GM12878 (cell line): ENCODE measurements around the gene BRAT1. TPM values are rescaled to one million over a fixed set of nuclear protein-coding genes. Genes with fewer than 3 reads are reported as not detected.
A peak's percentile ranks its signal among the peaks of the same experiment; 100 is the strongest.

Source experiments
- ATAC-seq: fragments of 200-7000 bp; cut with Tn5 transposase; 3 replicates; pipeline ENCODE4 v1.9.1; 2020; ENCODE audit warnings: mild to moderate bottlenecking, moderate library complexity
- BruUV-seq: library from RNA; stranded (reverse); fragments of 400-500 nt; replicated peaks from 2 replicates; lab custom pipeline; 2021; lab: Mats Ljungman, UMichigan
- CTCF ChIA-PET: fragments of 300-600 bp; sonication (Branson Sonifier 250); formaldehyde crosslinking; extraction: SDS; loops from one replicate; lab custom pipeline; 2021; ENCODE audit warnings: inconsistent platforms; lab: Yijun Ruan, JAX
- POLR2A ChIA-PET: fragments of 350-600 bp; formaldehyde crosslinking; extraction: SDS; loops from one replicate; lab custom pipeline; 2021; ENCODE audit warnings: inconsistent platforms; lab: Charles Lee
- RAD21 ChIA-PET: fragments of 300-600 bp; sonication (Branson Sonifier 250); formaldehyde crosslinking; loops from one replicate; lab custom pipeline; 2023; ENCODE audit warnings: antibody characterized with exemption; ENCODE audit not compliant: unreplicated experiment; lab: Charles Lee
- SMC1A ChIA-PET: fragments of 300-600 bp; sonication (Branson Sonifier 250); formaldehyde crosslinking; loops from one replicate; lab custom pipeline; 2023; ENCODE audit not compliant: unreplicated experiment, uncharacterized antibody; lab: Charles Lee
- DNase-seq: peaks from one replicate; pipeline ENCODE4 v3.0.0-alpha.2; 2011; ENCODE audit warnings: low read depth, low spot score
- FAIRE-seq: peaks from 3 replicates; lab custom pipeline; 2011; peaks lifted over from hg19 to GRCh38; lab: Jason Lieb, UNC
- H2AFZ ChIP-seq: 2 replicates; pipeline ENCODE4 v1.6.0; 2011; ENCODE audit warnings: low read depth, low read length, control low read depth; ENCODE audit not compliant: control insufficient read depth
- H3K27ac ChIP-seq: 2 replicates; pipeline ENCODE4 v1.5.1; 2011; ENCODE audit warnings: control low read depth; ENCODE audit not compliant: control insufficient read depth, insufficient read depth
- H3K27me3 ChIP-seq, 2 experiments: replicated peaks in 1 of 2; 2 replicates each; pipeline versions ENCODE4 v1.6.0 to v1.6.1; 2011; ENCODE audit warnings: low read length in 1 of 2; ENCODE audit not compliant: control insufficient read depth in 2 of 2, insufficient read depth in 2 of 2
- H3K36me3 ChIP-seq, 2 experiments: 2 replicates each; pipeline ENCODE4 v1.5.1; 2011; ENCODE audit warnings: low read length in 1 of 2; ENCODE audit not compliant: control insufficient read depth in 2 of 2, insufficient read depth in 2 of 2
- H3K4me1 ChIP-seq: 2 replicates; pipeline ENCODE4 v1.6.1; 2011; ENCODE audit warnings: mild to moderate bottlenecking, low read length, moderate library complexity, mixed read lengths; ENCODE audit not compliant: control insufficient read depth, insufficient read depth
- H3K4me2 ChIP-seq: 2 replicates; pipeline ENCODE4 v1.6.0; 2011; ENCODE audit warnings: control low read depth; ENCODE audit not compliant: control insufficient read depth, insufficient read depth
- H3K4me3 ChIP-seq: fragments of 200-600 bp; sonication (generic); 2 replicates; pipeline ENCODE4 v1.5.1; 2016
- H3K79me2 ChIP-seq: 2 replicates; pipeline ENCODE4 v1.6.0; 2011; ENCODE audit warnings: low read length; ENCODE audit not compliant: control insufficient read depth, insufficient read depth
- H3K9ac ChIP-seq: 2 replicates; pipeline ENCODE4 v1.8.0; 2011; ENCODE audit warnings: low read length, control low read depth, mixed read lengths; ENCODE audit not compliant: control insufficient read depth, insufficient read depth
- H3K9me3 ChIP-seq: replicated peaks from 3 replicates; pipeline ENCODE4 v1.5.1; 2011; ENCODE audit warnings: mild to moderate bottlenecking, low read length; ENCODE audit not compliant: control insufficient read depth, insufficient read depth
- H4K20me1 ChIP-seq: 2 replicates; pipeline ENCODE4 v1.6.0; 2011; ENCODE audit not compliant: control insufficient read depth, insufficient read depth
- BMI1 ChIP-seq: fragments of 450-650 bp; IDR thresholded peaks from 2 replicates; pipeline ENCODE4 v1.6.1; 2016; ENCODE audit warnings: mild to moderate bottlenecking, moderate library complexity, borderline replicate concordance
- CEBPB ChIP-seq, 2 experiments: fragments of 150-350 bp in 1 of 2; IDR thresholded peaks; 2 replicates each; pipeline ENCODE4 v1.6.1; 2012 to 2014; ENCODE audit warnings: low read depth in 2 of 2, low read length in 2 of 2, borderline replicate concordance in 1 of 2, inconsistent platforms in 1 of 2
- ETV6 ChIP-seq, 2 experiments: fragments of 450-650 bp in 1 of 2; IDR thresholded peaks in 1 of 2; conservative IDR thresholded peaks in 1 of 2; 2 replicates each; pipeline ENCODE4 v1.6.1; 2014; ENCODE audit warnings: antibody characterized with exemption in 1 of 2, borderline replicate concordance in 1 of 2, low read depth in 1 of 2, mild to moderate bottlenecking in 1 of 2, moderate library complexity in 1 of 2
- GATAD2B ChIP-seq: fragments of 450-650 bp; conservative IDR thresholded peaks from 2 replicates; pipeline ENCODE4 v1.6.1; 2017; ENCODE audit warnings: low read depth, mild to moderate bottlenecking, moderate library complexity
- HDGF ChIP-seq: fragments of 450-650 bp; IDR thresholded peaks from 2 replicates; pipeline ENCODE4 v1.6.1; 2016; ENCODE audit warnings: antibody characterized with exemption
- JUNB ChIP-seq: IDR thresholded peaks from 2 replicates; pipeline ENCODE4 v1.6.1; 2016; ENCODE audit warnings: antibody characterized with exemption, mild to moderate bottlenecking
- MEF2A ChIP-seq: IDR thresholded peaks from 2 replicates; pipeline ENCODE4 v1.6.1; 2011; ENCODE audit warnings: low read depth, mild to moderate bottlenecking, low read length, moderate library complexity; ENCODE audit not compliant: insufficient read depth
- NBN ChIP-seq: fragments of 450-650 bp; IDR thresholded peaks from 2 replicates; pipeline ENCODE4 v1.6.1; 2016
- NFIC ChIP-seq: IDR thresholded peaks from 2 replicates; pipeline ENCODE4 v1.6.1; 2012; ENCODE audit warnings: low read depth, mild to moderate bottlenecking, inconsistent platforms, low read length, moderate library complexity
- NFYA ChIP-seq: IDR thresholded peaks from 2 replicates; pipeline ENCODE4 v1.6.1; 2011; ENCODE audit warnings: low read depth, mild to moderate bottlenecking, low read length, improper control_type of control experiment, borderline replicate concordance
- PKNOX1 ChIP-seq: fragments of 450-650 bp; IDR thresholded peaks from 2 replicates; pipeline ENCODE4 v1.6.1; 2016; ENCODE audit warnings: mild to moderate bottlenecking
- POLR2AphosphoS5 ChIP-seq: IDR thresholded peaks from 2 replicates; pipeline ENCODE4 v1.6.1; 2011; ENCODE audit warnings: mild to moderate bottlenecking, low read length, inconsistent platforms
- POU2F2 ChIP-seq: IDR thresholded peaks from 3 replicates; pipeline ENCODE4 v1.6.1; 2011; ENCODE audit warnings: low read depth, mild to moderate bottlenecking, low read length, borderline replicate concordance
- RB1 ChIP-seq: fragments of 450-650 bp; formaldehyde crosslinking; IDR thresholded peaks from 2 replicates; pipeline ENCODE4 v1.6.1; 2017; ENCODE audit warnings: mild to moderate bottlenecking, borderline replicate concordance
- RUNX3 ChIP-seq: IDR thresholded peaks from 2 replicates; pipeline ENCODE4 v1.6.1; 2012; ENCODE audit warnings: low read length, inconsistent platforms
- SMAD1 ChIP-seq: fragments of 450-650 bp; IDR thresholded peaks from 2 replicates; pipeline ENCODE4 v1.6.1; 2018; ENCODE audit warnings: mild to moderate bottlenecking, low read depth; ENCODE audit not compliant: partially characterized antibody
- WGBS: methylation state at CpG from one replicate; pipeline ENCODE4 v1.1.6; 2016; ENCODE audit warnings: low lambda C conversion rate; ENCODE audit not compliant: insufficient replicate concordance, insufficient coverage; ENCODE audit errors: missing lambda C conversion rate; 5-methylcytosine and 5-hydroxymethylcytosine counted together
- in situ Hi-C: fragments of 300-500 bp; cut with MboI; formaldehyde crosslinking; loops from 9 replicates; pipeline ENCODE4 v1.14.3; 2018; ENCODE audit warnings: mixed read lengths
- intact Hi-C: fragments of 100-400 bp; cut with micrococcal nuclease; formaldehyde crosslinking; loops from one replicate; pipeline ENCODE4 v1.14.2; 2022; ENCODE audit not compliant: unreplicated experiment
- polyA plus RNA-seq, 11 experiments: library from polyadenylated mRNA; depleted of rRNA in 4 of 11; unstranded in 6 of 11; stranded (reverse) in 5 of 11; fragments of >200 nt; fragmentation: Nextera tagmentation in 4 of 11; fragmentation: Illumina TruSeq in 1 of 11; extraction: Ambion mirVana in 4 of 11; extraction: Trizol in 1 of 11; gene quantifications; 1 replicate in 1 of 11; 2 replicates in 10 of 11; pipeline versions ENCODE4 v1.2.1 to v1.2.3, GENCODE V29; 2011 to 2016; ENCODE audit warnings: inconsistent platforms in 2 of 11, missing spikeins in 2 of 11, low read depth in 1 of 11
- total RNA-seq, 4 experiments: library from RNA; depleted of rRNA in 3 of 4; stranded (reverse); fragments of >200 nt in 3 of 4; fragmentation: Illumina TruSeq in 1 of 4; extraction: Trizol in 1 of 4; gene quantifications; 2 replicates each; pipeline versions ENCODE4 v1.2.1 to v1.2.3, GENCODE V29; 2013 to 2021

BRAT1 gene
- total and polyA plus RNA-seq, 10 of the 15 experiments (the other 5 are each of a cell fraction or from before 2014, with no cell fraction given): 0.13 to 53.3 (median 16.0) TPM

GRCh38 chr7:2566890-2567678 is 11.8 kb upstream of the BRAT1 start (continued):
- TF ChIP-seq CEBPB (IDR thresholded peaks at IDR 0.05; ENCODE audit: borderline replicate concordance in 1 of 2, low read depth in 2 of 2, low read length in 2 of 2) (no peak), NFYA (no peak), ETV6 (conservative IDR thresholded peaks at IDR 0.05 in 1 of 2, IDR thresholded peaks at IDR 0.05 in 1 of 2; ENCODE audit: borderline replicate concordance in 1 of 2, low read depth in 1 of 2) (peak in 1 of 2 experiments; percentile 62; a peak in 2 of 4 replicates), RB1 (no peak), GATAD2B (no peak), HDGF (no peak), NBN (0 out of 2 replicates have a peak, but pooled peaks have one; percentile 30), POU2F2 (no peak), BMI1 (no peak), POLR2AphosphoS5 (no peak)

- FAIRE-seq: no peak
- BruUV-seq: no TSS peak
- RAD21 ChIA-PET: interaction anchor here (0.6 to 3.1 kb wide), 10 partner anchors 15 to 144 kb away, joined by 3 to 28 read pairs (median 4); no protein-coding TSS in a partner anchor
- SMC1A ChIA-PET: interaction anchor here (0.9 to 3.7 kb wide), 10 partner anchors 36 to 255 kb away, joined by 3 to 29 read pairs (median 6); no protein-coding TSS in a partner anchor
- peak overlapping the region; percentile 60 for H3K27ac ChIP-seq
- no peaks in the 10 kb centered on the region for H4K20me1 ChIP-seq
- peaks cover 23% of the 10 kb centered on the region for H3K4me1 ChIP-seq
- POLR2A ChIA-PET: interaction anchor here (0.6 to 1.8 kb wide), 9 partner anchors 15 to 786 kb away, joined by 3 to 6 read pairs (median 3); partner anchors contain the start of gene TTYH3
- H3K9ac ChIP-seq: no peak overlapping the region
- H3K79me2 ChIP-seq: no peaks in the 10 kb centered on the region
- H3K4me3 ChIP-seq: peak overlapping the region; percentile 1; the same call in 1 of the 2 replicates
- in situ Hi-C loops (no loop called here), intact Hi-C loops (loop anchor here (2.0 to 5.0 kb wide), 4 partner anchors 64 to 142 kb away; partner anchors contain the start of gene TTYH3)
- H2AFZ ChIP-seq: no peak overlapping the region; the same call in 1 of the 2 replicates
- CTCF ChIA-PET: interaction anchor here (0.7 to 3.7 kb wide), 17 partner anchors 13 to 386 kb away, joined by 3 to 28 read pairs (median 3); no protein-coding TSS in a partner anchor
- WGBS: 3% methylated on average over 7 of the region's 8 CpGs
- H3K27me3 ChIP-seq: no peaks in the 10 kb centered on the region
- no peaks in the 10 kb centered on the region for H3K36me3 ChIP-seq
- DNase-seq: no peak
- H3K4me2 ChIP-seq: peak overlapping the region; percentile 64
- no peaks in the 10 kb centered on the region for H3K9me3 ChIP-seq
- ATAC-seq: peak; percentile 53
- TF ChIP-seq JUNB: 0 out of 2 replicates have a peak, but pooled peaks have one; percentile 14
- no peak for TF ChIP-seq SMAD1
- TF ChIP-seq PKNOX1: no peak
- TF ChIP-seq NFIC: peak; percentile 54
- no peak for TF ChIP-seq MEF2A
- TF ChIP-seq RUNX3: 0 out of 2 replicates have a peak, but pooled peaks have one; percentile 3
These were observed 11.1 kb upstream of the BRAT1 start for GRCh38 chr7:2566348-2566889.
